Adrenal gland (tissue), 5 donors: ENCODE results near the gene GAK.

Experiments used
- POLR2A ChIP-seq, 2 donors: fragments of 450-650 bp; IDR thresholded peaks; one replicate each; pipeline ENCODE4 v1.6.1; 2017; ENCODE audit warnings: antibody characterized with exemption in 2 of 2, mild to moderate bottlenecking in 2 of 2, moderate library complexity in 1 of 2
- TF ChIP-seq, protein P1 (sequence below), 6 experiments: fragments of 450-650 bp in 4 of 6; fragments of 200-600 bp in 2 of 6; sonication (generic) in 1 of 6; IDR thresholded peaks; 1 replicate in 5 of 6; 2 replicates in 1 of 6; pipeline versions ENCODE4 v1.5.1 to v1.8.0; 2016 to 2021; ENCODE audit warnings: antibody characterized with exemption in 6 of 6, mild to moderate bottlenecking in 2 of 6, moderate library complexity in 1 of 6
- donor health status: DM: no; HTN: no; CAD: no.

GRCh38 chr4:836003-836511 is 96.1 kb downstream of the GAK start:
- TF ChIP-seq POLR2A (IDR thresholded peaks at IDR 0.05), result no peak
- TF ChIP-seq, protein P1, sequence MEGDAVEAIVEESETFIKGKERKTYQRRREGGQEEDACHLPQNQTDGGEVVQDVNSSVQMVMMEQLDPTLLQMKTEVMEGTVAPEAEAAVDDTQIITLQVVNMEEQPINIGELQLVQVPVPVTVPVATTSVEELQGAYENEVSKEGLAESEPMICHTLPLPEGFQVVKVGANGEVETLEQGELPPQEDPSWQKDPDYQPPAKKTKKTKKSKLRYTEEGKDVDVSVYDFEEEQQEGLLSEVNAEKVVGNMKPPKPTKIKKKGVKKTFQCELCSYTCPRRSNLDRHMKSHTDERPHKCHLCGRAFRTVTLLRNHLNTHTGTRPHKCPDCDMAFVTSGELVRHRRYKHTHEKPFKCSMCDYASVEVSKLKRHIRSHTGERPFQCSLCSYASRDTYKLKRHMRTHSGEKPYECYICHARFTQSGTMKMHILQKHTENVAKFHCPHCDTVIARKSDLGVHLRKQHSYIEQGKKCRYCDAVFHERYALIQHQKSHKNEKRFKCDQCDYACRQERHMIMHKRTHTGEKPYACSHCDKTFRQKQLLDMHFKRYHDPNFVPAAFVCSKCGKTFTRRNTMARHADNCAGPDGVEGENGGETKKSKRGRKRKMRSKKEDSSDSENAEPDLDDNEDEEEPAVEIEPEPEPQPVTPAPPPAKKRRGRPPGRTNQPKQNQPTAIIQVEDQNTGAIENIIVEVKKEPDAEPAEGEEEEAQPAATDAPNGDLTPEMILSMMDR (IDR thresholded peaks at IDR 0.05), result no peak
